ENCODE results near the gene ZMYND10. TPM values are rescaled to one million over a fixed set of nuclear protein-coding genes. Genes with fewer than 3 reads are reported as not detected.

Gene ZMYND10
- total RNA-seq, 1 donor: 2.9 TPM

DNA sequence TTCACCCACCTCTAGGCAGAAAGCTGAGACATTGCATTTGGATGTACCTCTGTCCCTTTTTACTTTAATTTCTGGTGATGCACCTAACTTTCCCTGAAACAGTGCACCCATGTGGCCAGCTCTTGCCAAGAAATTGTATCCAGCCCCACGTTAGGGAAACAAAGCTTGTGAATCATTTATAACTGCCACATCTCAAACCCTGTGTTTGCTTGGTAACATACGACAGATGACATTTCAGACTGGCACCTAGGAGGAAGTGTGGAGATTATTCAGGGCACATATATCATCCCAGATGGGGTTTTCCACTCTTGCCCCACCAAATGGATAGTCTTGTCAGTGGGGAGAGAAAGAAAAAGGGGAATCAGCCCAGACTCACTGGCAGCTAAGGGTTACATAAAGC lies 7.2 kb upstream of the ZMYND10 start:
- TF ChIP-seq, protein P1, sequence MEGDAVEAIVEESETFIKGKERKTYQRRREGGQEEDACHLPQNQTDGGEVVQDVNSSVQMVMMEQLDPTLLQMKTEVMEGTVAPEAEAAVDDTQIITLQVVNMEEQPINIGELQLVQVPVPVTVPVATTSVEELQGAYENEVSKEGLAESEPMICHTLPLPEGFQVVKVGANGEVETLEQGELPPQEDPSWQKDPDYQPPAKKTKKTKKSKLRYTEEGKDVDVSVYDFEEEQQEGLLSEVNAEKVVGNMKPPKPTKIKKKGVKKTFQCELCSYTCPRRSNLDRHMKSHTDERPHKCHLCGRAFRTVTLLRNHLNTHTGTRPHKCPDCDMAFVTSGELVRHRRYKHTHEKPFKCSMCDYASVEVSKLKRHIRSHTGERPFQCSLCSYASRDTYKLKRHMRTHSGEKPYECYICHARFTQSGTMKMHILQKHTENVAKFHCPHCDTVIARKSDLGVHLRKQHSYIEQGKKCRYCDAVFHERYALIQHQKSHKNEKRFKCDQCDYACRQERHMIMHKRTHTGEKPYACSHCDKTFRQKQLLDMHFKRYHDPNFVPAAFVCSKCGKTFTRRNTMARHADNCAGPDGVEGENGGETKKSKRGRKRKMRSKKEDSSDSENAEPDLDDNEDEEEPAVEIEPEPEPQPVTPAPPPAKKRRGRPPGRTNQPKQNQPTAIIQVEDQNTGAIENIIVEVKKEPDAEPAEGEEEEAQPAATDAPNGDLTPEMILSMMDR (IDR thresholded peaks at IDR 0.05; ENCODE audit: extremely low read depth, low read depth, low read length): peak; percentile 54
- Histone ChIP-seq H3K9me3 (ENCODE audit: low read depth, low read length) (no peaks in the 10 kb centered on the region), H3K79me2 (ENCODE audit: insufficient read depth, low read length) (peaks cover 83% of the 10 kb centered on the region), H3K4me2 (ENCODE audit: insufficient read depth, low read length) (no peak overlapping the region), H2AFZ (ENCODE audit: low read length) (no peak overlapping the region), H3K27ac (ENCODE audit: low read depth, low read length) (peak overlapping the region; percentile 64), H3K4me3 (ENCODE audit: insufficient read depth, low read length) (no peak overlapping the region), H3K4me1 (ENCODE audit: insufficient read depth, low read length) (peaks cover 46% of the 10 kb centered on the region), H3K27me3 (ENCODE audit: insufficient read depth, low read length) (no peaks in the 10 kb centered on the region), H4K20me1 (ENCODE audit: insufficient read depth, low read length) (peaks cover 58% of the 10 kb centered on the region), H3K36me3 (ENCODE audit: insufficient read depth, low read length) (peaks cover 58% of the 10 kb centered on the region)
- peak; percentile 96 for DNase-seq (ENCODE audit: insufficient read length, low spot score, missing footprints)

DNA sequence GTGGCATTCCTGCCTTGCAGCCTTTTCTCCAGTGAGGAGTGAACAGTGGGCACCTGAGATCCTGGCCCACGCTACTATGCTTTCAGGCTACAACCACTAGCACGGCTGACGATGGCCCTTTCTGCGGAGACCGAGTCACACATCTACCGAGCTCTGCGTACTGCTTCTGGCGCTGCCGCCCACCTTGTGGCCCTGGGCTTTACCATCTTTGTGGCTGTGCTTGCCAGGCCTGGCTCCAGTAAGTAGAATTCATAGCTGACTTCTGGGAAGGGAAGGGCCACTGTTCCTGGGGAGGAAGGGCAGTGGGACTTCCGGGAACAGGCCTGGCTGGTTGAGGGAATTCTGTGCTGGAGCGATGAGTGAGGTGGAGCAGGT lies 5.8 kb upstream of the ZMYND10 start:
- Histone ChIP-seq H3K9me3 (ENCODE audit: low read depth, low read length) (no peaks in the 10 kb centered on the region), H3K4me1 (ENCODE audit: insufficient read depth, low read length) (peaks cover 31% of the 10 kb centered on the region), H3K36me3 (ENCODE audit: insufficient read depth, low read length) (peaks cover 53% of the 10 kb centered on the region), H3K27me3 (ENCODE audit: insufficient read depth, low read length) (no peaks in the 10 kb centered on the region), H3K79me2 (ENCODE audit: insufficient read depth, low read length) (peaks cover 68% of the 10 kb centered on the region), H2AFZ (ENCODE audit: low read length) (peak overlapping the region; percentile 96), H4K20me1 (ENCODE audit: insufficient read depth, low read length) (peaks cover 44% of the 10 kb centered on the region), H3K4me3 (ENCODE audit: insufficient read depth, low read length) (peak overlapping the region; percentile 97), H3K4me2 (ENCODE audit: insufficient read depth, low read length) (peak overlapping the region; percentile 98), H3K27ac (ENCODE audit: low read depth, low read length) (peak overlapping the region; percentile 80)
- TF ChIP-seq, protein P1 (IDR thresholded peaks at IDR 0.05; ENCODE audit: extremely low read depth, low read depth, low read length): no peak
- DNase-seq (ENCODE audit: insufficient read length, low spot score, missing footprints): no peak

DNA sequence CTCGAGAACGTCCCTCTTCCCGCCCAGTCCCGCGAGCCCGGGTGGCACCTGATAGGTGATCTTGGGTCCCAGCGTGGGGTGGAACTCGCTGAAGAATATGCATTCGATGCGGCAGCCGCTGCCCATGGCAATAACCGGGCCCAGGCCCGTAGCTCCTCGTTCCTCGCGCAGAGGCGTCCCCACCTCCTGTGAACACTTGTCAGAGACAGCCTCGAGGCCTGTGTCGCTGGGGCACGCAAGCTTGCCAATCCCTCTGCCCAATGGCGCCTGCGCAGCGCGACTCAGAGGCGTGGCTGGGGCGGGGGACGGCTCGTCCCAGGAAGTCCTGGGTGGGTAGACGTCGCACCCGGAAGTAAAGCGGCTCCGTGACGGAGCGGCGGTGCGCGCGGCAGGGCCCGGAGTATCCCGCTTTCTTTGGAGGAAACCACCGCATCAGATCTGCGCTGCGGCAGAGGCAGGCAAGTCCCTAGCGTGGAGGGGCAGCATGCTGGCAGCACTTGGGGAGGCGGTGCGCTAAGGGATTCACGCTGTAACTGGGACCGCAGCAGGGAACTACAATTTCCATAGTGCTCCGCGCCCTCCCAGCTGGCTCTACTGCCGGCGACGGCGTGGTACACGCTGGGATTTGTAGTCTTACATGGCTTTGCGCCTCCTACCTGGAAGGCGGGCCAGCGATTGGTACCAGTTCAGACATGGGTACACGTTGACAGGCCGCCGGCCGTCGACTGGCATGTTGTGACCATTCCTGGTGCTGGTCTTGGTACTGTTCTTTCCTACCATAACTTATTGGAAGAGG lies 5.2 kb upstream of the ZMYND10 start, which contains the start of the genes CYB561D2 and NPRL2:
Gene CYB561D2, plus strand, starts transcription at position 336 of the 796 bp plus-strand sequence. CDS start 572 bp downstream, outside the sequence.
Gene NPRL2, minus strand, starts transcription at position 249 of the 796 bp plus-strand sequence. Its CDS starts 123 bp downstream, at position 126.
- H3K9me3 ChIP-seq (ENCODE audit: low read depth, low read length): no peaks in the 10 kb centered on the region
- H3K27ac ChIP-seq (ENCODE audit: low read depth, low read length): peak within 1 kb of the TSS; percentile 80
- peak; percentile 98 for DNase-seq (ENCODE audit: insufficient read length, low spot score, missing footprints)
- H3K79me2 ChIP-seq (ENCODE audit: insufficient read depth, low read length): peaks cover 62% of the 10 kb centered on the region
- peak within 1 kb of the TSS; percentile 98 for H3K4me2 ChIP-seq (ENCODE audit: insufficient read depth, low read length)
- no peaks in the 10 kb centered on the region for H3K27me3 ChIP-seq (ENCODE audit: insufficient read depth, low read length)
- H4K20me1 ChIP-seq (ENCODE audit: insufficient read depth, low read length): peaks cover 38% of the 10 kb centered on the region
- peak within 1 kb of the TSS; percentile 97 for H3K4me3 ChIP-seq (ENCODE audit: insufficient read depth, low read length)
- peaks cover 48% of the 10 kb centered on the region for H3K36me3 ChIP-seq (ENCODE audit: insufficient read depth, low read length)
- peak within 1 kb of the TSS; percentile 96 for H2AFZ ChIP-seq (ENCODE audit: low read length)
- TF ChIP-seq, protein P1 (IDR thresholded peaks at IDR 0.05; ENCODE audit: extremely low read depth, low read depth, low read length): no peak
- H3K4me1 ChIP-seq (ENCODE audit: insufficient read depth, low read length): peaks cover 28% of the 10 kb centered on the region

DNA sequence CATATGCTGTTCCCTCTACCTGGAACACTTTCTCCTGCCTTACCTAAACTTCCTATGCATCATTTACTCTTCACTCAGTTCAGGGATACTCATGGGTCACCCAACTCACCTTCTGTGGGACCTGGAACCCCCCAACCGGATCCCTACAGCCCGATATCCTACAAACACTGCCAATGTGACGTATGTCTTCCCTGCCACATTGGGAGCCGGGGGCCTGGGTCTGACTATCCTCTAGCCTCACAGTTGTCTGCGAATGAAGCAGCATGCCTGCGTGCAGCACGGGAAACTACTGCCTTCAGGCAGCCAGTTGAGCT lies 4.6 kb upstream of the ZMYND10 start:
- H3K4me3 ChIP-seq (ENCODE audit: insufficient read depth, low read length): peak overlapping the region; percentile 97
- TF ChIP-seq, protein P1 (IDR thresholded peaks at IDR 0.05; ENCODE audit: extremely low read depth, low read depth, low read length): no peak
- peaks cover 32% of the 10 kb centered on the region for H4K20me1 ChIP-seq (ENCODE audit: insufficient read depth, low read length)
- H3K27ac ChIP-seq (ENCODE audit: low read depth, low read length): peak overlapping the region; percentile 80
- peak; percentile 85 for DNase-seq (ENCODE audit: insufficient read length, low spot score, missing footprints)
- H3K4me2 ChIP-seq (ENCODE audit: insufficient read depth, low read length): peak overlapping the region; percentile 98
- no peaks in the 10 kb centered on the region for H3K27me3 ChIP-seq (ENCODE audit: insufficient read depth, low read length)
- peaks cover 43% of the 10 kb centered on the region for H3K36me3 ChIP-seq (ENCODE audit: insufficient read depth, low read length)
- H2AFZ ChIP-seq (ENCODE audit: low read length): peak overlapping the region; percentile 96
- H3K9me3 ChIP-seq (ENCODE audit: low read depth, low read length): no peaks in the 10 kb centered on the region
- H3K79me2 ChIP-seq (ENCODE audit: insufficient read depth, low read length): peaks cover 57% of the 10 kb centered on the region
- peaks cover 32% of the 10 kb centered on the region for H3K4me1 ChIP-seq (ENCODE audit: insufficient read depth, low read length)
